Measurements from ENCODE around the gene FRMD4B.

Gene FRMD4B

DNA sequence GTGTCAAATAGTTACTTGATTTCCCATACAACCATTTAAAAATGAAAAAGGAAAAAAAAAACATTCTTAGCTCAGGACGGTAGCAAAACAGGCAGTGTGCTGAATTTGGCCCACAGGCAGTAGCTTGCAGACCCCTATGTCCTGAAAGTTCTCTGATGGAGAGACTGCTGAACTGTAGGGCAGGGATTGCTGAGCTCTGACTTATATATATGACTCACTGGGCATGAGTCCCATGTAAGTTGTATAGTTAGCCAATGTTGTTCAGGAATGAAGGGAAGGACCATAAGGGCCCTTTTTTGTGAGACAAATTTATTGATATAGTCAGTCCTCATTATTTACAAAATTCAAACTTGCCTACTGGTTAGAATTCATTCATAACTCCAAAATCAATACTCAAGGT, 36.9 kb upstream of the FRMD4B start:
- H3K9ac ChIP-seq, result no peak overlapping the region
- peaks cover 0 to 22% (median 0%) of the 10 kb centered on the region in 10 experiments; a peak in 7 of 20 replicates for H3K4me1 ChIP-seq
- no peak for TF ChIP-seq Cebpa-rat (IDR thresholded peaks at IDR 0.05)
- H4K20me1 ChIP-seq, result no peaks in the 10 kb centered on the region
- no peaks in the 10 kb centered on the region for H3K27me3 ChIP-seq
- no peak overlapping the region for H3K27ac ChIP-seq
- no peak overlapping the region for H3K4me3 ChIP-seq
- H3K36me3 ChIP-seq, result no peaks in the 10 kb centered on the region
- no peaks in the 10 kb centered on the region for H3K9me3 ChIP-seq (replicated peaks in 1 of 11)
- H3K4me2 ChIP-seq, result no peak overlapping the region

DNA sequence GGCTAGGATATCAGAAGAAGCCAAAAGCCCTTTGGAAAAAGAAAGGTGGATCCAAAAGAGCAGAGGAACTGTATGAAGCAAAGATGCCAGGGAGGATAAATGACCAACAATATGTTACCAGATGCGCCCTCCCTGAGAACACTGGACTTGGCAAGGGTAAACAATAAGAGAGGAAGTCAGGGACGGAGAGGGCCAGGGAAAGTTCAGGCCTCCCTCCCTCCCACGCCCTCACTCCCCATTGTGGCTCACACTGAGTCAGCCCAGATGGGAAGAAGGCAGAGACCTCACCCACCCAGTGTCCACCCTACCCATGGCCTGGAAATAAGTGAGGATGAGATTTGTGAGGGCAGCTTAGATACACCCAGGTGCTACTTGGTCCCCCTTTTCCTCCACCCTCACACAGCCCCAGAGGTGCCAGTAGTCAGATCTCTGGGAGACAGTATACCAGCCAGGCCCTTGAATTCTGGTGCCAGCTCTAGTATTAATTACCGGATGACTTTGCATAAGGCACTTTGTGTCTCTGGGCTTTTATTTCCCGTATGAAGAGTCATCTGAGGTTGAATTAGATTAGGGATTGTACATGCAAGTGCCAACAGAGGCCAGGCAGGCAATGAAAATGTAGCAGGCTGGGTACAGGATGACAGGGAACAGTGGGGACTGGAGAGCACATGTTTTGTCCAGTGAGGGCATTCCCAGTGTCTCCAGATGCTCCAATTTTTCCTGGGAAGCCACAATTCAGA, 35.1 kb upstream of the FRMD4B start:
- no peaks in the 10 kb centered on the region for H3K9me3 ChIP-seq (replicated peaks in 1 of 11)
- H3K4me1 ChIP-seq, result peaks cover 0 to 26% (median 0%) of the 10 kb centered on the region in 10 experiments; a peak in 7 of 20 replicates
- no peak overlapping the region; a peak in 1 of 22 replicates for H3K27ac ChIP-seq
- no peaks in the 10 kb centered on the region for H3K36me3 ChIP-seq
- TF ChIP-seq Cebpa-rat (IDR thresholded peaks at IDR 0.05), result no peak
- H3K4me3 ChIP-seq, result no peak overlapping the region
- H3K27me3 ChIP-seq, result no peaks in the 10 kb centered on the region
- H3K9ac ChIP-seq, result no peak overlapping the region
- no peaks in the 10 kb centered on the region for H4K20me1 ChIP-seq
- H3K4me2 ChIP-seq, result peak overlapping the region in 3 of 11 experiments; percentile 19 to 70 (median 68); a peak in 6 of 22 replicates

DNA sequence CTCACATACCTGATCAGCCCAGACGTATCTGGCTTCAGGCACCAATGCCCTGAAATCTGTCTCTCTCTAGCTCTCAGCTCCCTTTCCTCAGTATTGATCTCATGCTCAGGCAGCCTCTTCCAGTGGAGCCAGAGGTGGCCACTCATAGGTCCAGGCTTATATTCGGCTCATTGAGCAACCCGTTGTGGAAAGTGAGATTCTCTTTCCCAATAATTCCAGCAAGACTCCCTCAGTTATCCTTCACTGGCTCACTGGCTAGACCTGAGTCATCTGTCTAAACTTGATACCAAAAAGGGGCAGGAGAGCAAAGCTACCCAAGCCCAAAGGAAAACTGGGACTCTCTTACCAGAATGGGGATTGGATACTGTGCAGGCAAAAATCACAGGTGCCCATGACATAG, 33.4 kb upstream of the FRMD4B start:
- H3K9ac ChIP-seq, result no peak overlapping the region
- no peak for TF ChIP-seq Cebpa-rat (IDR thresholded peaks at IDR 0.05)
- no peaks in the 10 kb centered on the region for H3K9me3 ChIP-seq (replicated peaks in 1 of 11)
- no peak overlapping the region for H3K27ac ChIP-seq
- H3K4me1 ChIP-seq, result peaks cover 4 to 32% (median 6%) of the 10 kb centered on the region in 10 experiments
- H3K4me3 ChIP-seq, result no peak overlapping the region
- no peak overlapping the region for H3K4me2 ChIP-seq
- no peaks in the 10 kb centered on the region for H3K27me3 ChIP-seq
- H4K20me1 ChIP-seq, result no peaks in the 10 kb centered on the region
- H3K36me3 ChIP-seq, result no peaks in the 10 kb centered on the region

DNA sequence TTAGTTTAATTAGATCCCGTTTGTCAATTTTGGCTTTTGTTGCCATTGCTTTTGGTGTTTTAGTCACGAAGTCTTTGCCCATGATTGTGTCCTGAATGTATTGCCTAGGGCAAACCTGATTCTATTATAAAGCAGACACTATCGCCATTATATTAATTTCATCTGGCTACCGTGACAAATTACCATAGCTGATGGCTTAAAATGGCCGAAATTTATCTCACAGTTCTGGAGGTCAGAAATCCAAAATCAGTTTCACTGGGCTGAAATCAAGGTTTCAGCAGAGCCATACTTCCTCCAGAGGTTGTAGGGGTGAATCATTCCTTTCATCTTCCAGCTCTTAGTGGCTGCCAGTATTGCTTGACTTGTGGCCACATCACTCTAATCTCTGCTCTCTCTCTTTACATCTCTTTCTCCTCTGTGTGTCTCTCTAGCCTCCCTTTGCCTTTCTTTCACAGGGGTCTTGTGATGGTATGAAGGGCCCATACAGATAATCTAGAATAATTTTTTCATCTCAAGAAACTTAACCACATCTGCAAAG, 31.7 kb upstream of the FRMD4B start:
- no peak overlapping the region for H3K4me3 ChIP-seq
- H3K4me1 ChIP-seq, result peaks cover 8 to 34% (median 16%) of the 10 kb centered on the region in 10 experiments
- H3K27me3 ChIP-seq, result no peaks in the 10 kb centered on the region
- H3K4me2 ChIP-seq, result peak overlapping the region in 1 of 11 experiments; percentile 18; a peak in 1 of 22 replicates
- H3K9ac ChIP-seq, result no peak overlapping the region
- H4K20me1 ChIP-seq, result no peaks in the 10 kb centered on the region
- no peak overlapping the region for H3K27ac ChIP-seq
- no peak for TF ChIP-seq Cebpa-rat (IDR thresholded peaks at IDR 0.05)
- no peaks in the 10 kb centered on the region for H3K36me3 ChIP-seq
- no peaks in the 10 kb centered on the region for H3K9me3 ChIP-seq (replicated peaks in 1 of 11)

DNA sequence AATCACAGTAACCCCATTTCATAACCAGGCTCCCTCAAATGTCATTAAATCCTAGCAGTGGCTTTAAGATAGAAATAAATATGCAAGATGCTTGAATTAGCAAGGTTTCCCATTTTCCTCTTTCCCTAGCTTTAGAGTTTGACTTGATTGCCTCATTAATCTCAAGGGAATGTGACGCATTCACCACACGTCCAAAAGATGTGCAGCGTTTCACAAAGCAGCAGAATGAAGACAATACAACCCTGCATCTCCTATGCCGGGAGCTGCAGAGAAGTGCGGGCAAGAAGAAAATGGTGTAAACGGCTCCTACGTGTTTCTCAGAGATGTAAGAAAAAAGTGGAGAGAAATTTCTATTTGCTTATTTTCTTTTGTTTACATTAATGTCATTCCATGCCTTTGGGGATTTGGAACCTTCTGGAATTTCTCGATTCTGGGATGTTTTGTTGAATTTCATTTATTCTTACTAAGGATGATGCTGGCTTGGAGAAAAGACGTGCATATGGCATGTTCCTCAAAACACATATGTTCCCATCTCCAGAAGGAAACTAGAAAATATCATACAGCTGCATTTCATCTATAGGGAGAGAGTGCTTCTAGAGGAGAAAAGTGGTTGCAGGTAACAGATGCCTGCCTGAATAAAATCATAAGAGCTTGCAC, 27.8 kb upstream of the FRMD4B start:
- H4K20me1 ChIP-seq, result no peaks in the 10 kb centered on the region
- H3K9ac ChIP-seq, result no peak overlapping the region
- no peaks in the 10 kb centered on the region for H3K36me3 ChIP-seq
- no peak overlapping the region for H3K27ac ChIP-seq
- TF ChIP-seq Cebpa-rat (IDR thresholded peaks at IDR 0.05), result no peak
- H3K4me3 ChIP-seq, result no peak overlapping the region
- peaks cover 25 to 57% (median 39%) of the 10 kb centered on the region in 10 experiments for H3K4me1 ChIP-seq
- H3K27me3 ChIP-seq, result no peaks in the 10 kb centered on the region
- peak overlapping the region; percentile 9 to 61 (median 33); a peak in 13 of 22 replicates for H3K4me2 ChIP-seq
- H3K9me3 ChIP-seq (replicated peaks in 1 of 11), result no peaks in the 10 kb centered on the region

DNA sequence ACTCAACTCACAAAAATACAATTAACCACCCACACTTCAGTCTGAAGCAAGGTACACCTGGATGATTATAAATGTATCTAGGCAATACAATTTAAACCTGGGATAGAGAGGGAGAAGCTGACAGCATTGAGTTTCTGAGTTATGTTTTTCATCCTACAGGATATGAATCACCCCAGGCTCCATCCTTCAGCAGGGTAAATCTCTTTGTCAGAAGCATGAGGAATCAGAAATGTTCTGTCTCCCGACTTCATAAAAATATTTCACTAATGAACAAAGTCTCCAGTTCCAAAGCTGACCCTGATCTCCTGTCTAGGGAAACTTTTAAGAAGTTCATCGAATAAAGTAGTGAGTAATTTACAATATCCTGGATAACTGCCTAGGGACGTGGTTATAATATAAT, 25.5 kb upstream of the FRMD4B start:
- Histone ChIP-seq H3K4me1 (peaks cover 25 to 72% (median 39%) of the 10 kb centered on the region in 10 experiments), H3K9me3 (replicated peaks in 1 of 11) (peaks cover 0 to 5% (median under 1%) of the 10 kb centered on the region in 11 experiments; a peak in 9 of 22 replicates), H3K4me3 (no peak overlapping the region), H3K27ac (peak overlapping the region in 2 of 11 experiments; percentile 2 to 12; a peak in 2 of 22 replicates), H3K27me3 (no peaks in the 10 kb centered on the region), H3K9ac (peak overlapping the region in 1 of 11 experiments; percentile 49; a peak in 2 of 22 replicates), H3K36me3 (no peaks in the 10 kb centered on the region), H4K20me1 (no peaks in the 10 kb centered on the region), H3K4me2 (peak overlapping the region in 8 of 11 experiments; percentile 18 to 60 (median 36); a peak in 13 of 22 replicates)
- no peak for TF ChIP-seq Cebpa-rat (IDR thresholded peaks at IDR 0.05)

DNA sequence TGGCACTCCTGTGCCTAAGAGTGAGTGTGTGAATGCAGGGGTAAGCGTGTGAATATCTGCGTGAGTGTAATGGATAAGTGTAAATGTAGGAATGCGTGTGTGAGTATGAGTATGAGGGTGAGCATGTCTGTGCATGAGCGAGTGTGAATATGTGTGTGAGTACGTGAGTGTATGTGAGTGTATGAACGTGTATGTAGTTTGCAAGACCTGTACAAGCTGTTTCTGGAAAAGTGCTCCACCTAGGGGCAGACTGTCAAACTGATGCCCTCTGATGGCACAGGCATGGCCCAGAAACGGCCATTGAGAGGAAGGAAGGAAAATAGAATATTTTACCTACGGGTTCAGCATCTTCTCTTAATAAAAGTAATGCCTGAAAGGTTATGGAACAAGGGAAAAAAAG, 24.4 kb upstream of the FRMD4B start:
- no peak for TF ChIP-seq Cebpa-rat (IDR thresholded peaks at IDR 0.05)
- Histone ChIP-seq H3K27ac (peak overlapping the region in 8 of 11 experiments; percentile 8 to 92 (median 40); a peak in 11 of 22 replicates), H3K36me3 (peaks cover 0 to 6% (median 2%) of the 10 kb centered on the region in 11 experiments; a peak in 10 of 22 replicates), H3K4me1 (peaks cover 25 to 74% (median 39%) of the 10 kb centered on the region in 10 experiments), H3K27me3 (no peaks in the 10 kb centered on the region), H4K20me1 (no peaks in the 10 kb centered on the region), H3K9ac (peak overlapping the region in 3 of 11 experiments; percentile 11 to 81 (median 72); a peak in 5 of 22 replicates), H3K4me2 (peak overlapping the region; percentile 38 to 86 (median 51)), H3K9me3 (replicated peaks in 1 of 11) (peaks cover 3 to 16% (median 11%) of the 10 kb centered on the region in 11 experiments), H3K4me3 (no peak overlapping the region)

DNA sequence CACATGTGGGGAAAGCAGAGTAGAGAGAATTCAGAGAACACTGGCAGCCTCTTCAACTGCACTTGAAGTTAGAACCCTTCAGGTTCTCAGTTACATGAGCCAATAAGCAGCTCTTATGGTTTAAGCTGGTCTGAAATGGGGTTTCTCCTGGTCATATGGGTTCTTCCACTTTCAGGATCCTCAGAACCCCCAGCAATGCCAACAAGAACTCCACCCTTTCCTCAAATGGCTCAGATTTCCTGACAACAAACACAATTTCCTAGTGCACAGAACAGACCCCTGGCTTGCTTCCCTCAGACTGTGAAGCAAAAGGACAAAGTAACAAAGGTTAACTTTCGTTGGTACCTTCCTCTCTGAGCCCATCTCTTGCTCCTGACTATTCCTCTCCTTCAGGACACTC, 23.9 kb upstream of the FRMD4B start:
- H4K20me1 ChIP-seq, result no peaks in the 10 kb centered on the region
- H3K9me3 ChIP-seq (replicated peaks in 1 of 11), result peaks cover 8 to 20% (median 16%) of the 10 kb centered on the region in 11 experiments
- peaks cover 25 to 74% (median 38%) of the 10 kb centered on the region in 10 experiments for H3K4me1 ChIP-seq
- H3K9ac ChIP-seq, result peak overlapping the region in 4 of 11 experiments; percentile 11 to 81 (median 46); a peak in 7 of 22 replicates
- no peaks in the 10 kb centered on the region for H3K27me3 ChIP-seq
- TF ChIP-seq Cebpa-rat (IDR thresholded peaks at IDR 0.05), result no peak
- H3K36me3 ChIP-seq, result peaks cover 0 to 11% (median 6%) of the 10 kb centered on the region in 11 experiments; a peak in 10 of 22 replicates
- peak overlapping the region in 9 of 11 experiments; percentile 8 to 92 (median 40); a peak in 13 of 22 replicates for H3K27ac ChIP-seq
- peak overlapping the region; percentile 38 to 86 (median 51) for H3K4me2 ChIP-seq
- no peak overlapping the region for H3K4me3 ChIP-seq

Data from BLaER1 treated with 17β-estradiol and CSF1 and Interleukin-3, amounts not matched to agents 10 nM and 100 nM (cell line).